GM12865 (cell line): ENCODE measurements around the gene AUP1.

Experiments
- DNase-seq: peaks from one replicate; pipeline ENCODE4 v3.0.0; 2010; ENCODE audit warnings: low read depth
- H3K4me3 ChIP-seq: 2 replicates; pipeline ENCODE4 v1.5.1; 2011; ENCODE audit warnings: mild to moderate bottlenecking, low read depth, low read length, control low read depth
- CTCF ChIP-seq: IDR thresholded peaks from 2 replicates; pipeline ENCODE4 v1.5.1; 2011; ENCODE audit warnings: low read length, control low read depth, low read depth, inconsistent platforms; ENCODE audit not compliant: insufficient read depth; ENCODE audit errors: missing control alignments

Gene AUP1

GRCh38 chr2:74573747-74574562 lies 44.4 kb upstream of the AUP1 start:
- peak; percentile 84 for DNase-seq
- TF ChIP-seq CTCF, result no peak
- peak overlapping the region; percentile 34 for H3K4me3 ChIP-seq

- DNase-seq, result peak; percentile 46
- TF ChIP-seq CTCF, result peak; percentile 40
- no peak overlapping the region for H3K4me3 ChIP-seq
These were observed 42.8 kb upstream of the AUP1 start for GRCh38 chr2:74572178-74572925.

GRCh38 chr2:74571058-74571457 lies 41.6 kb upstream of the AUP1 start:
- peak; percentile 88 for DNase-seq
- H3K4me3 ChIP-seq, result no peak overlapping the region; the same call in 1 of the 2 replicates
- TF ChIP-seq CTCF, result no peak

DNA sequence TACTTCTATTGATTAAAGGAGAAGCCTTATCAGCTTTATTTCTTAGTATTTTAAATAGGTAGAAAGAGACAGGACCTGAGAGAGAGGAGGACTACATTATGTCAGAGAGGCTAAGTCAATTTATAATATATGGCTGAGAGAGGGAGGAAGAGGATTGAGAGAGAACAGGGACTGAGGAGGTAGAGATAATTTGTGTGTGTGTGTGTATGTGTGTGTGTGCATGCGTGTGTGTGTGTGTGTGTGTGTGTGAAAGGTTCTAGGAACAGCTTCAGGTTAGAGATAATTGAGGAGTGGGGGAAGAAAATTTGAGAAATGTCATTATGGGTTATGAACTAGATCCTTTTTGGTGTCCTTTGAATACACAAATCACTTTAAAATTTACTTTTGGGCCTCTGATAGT lies 40.2 kb upstream of the AUP1 start:
- H3K4me3 ChIP-seq, result no peak overlapping the region
- DNase-seq, result no peak
- TF ChIP-seq CTCF, result no peak

- no peak for TF ChIP-seq CTCF
- DNase-seq, result no peak
- no peak overlapping the region for H3K4me3 ChIP-seq
These were observed 38.4 kb upstream of the AUP1 start for GRCh38 chr2:74567881-74568280.

GRCh38 chr2:74566754-74567085 lies 37.2 kb upstream of the AUP1 start:
- no peak for TF ChIP-seq CTCF
- DNase-seq, result peak; percentile 56
- no peak overlapping the region for H3K4me3 ChIP-seq
